ENCODE measurements around the gene STXBP6.
A peak's percentile ranks its signal among the peaks of the same experiment; 100 is the strongest.

Gene STXBP6

GRCh38 chr14:25015761-25016160, 34.2 kb downstream of the STXBP6 start:
- no peak for DNase-seq (ENCODE audit: low spot score)

DNA sequence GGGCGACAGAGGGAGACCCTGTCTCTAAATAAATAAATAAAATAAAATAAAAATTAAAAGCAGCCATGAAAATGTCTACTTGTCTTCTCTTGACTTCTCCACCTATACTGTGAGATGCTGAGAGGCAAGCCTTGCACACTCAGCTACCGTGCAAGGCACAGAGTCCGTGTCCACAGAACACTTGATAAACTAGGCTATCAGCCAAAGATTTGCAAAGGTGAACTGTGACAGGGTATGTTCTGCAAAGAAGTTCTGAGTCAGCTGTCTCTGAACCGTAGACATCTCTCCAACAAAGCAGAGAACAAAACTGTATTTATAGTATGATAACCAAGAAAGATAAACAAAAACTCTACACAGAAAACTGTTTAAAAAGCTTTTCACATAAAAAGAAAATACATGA, 35.5 kb downstream of the STXBP6 start:
- DNase-seq (ENCODE audit: low spot score): no peak

GRCh38 chr14:25011095-25011494, 38.9 kb downstream of the STXBP6 start:
- no peak for DNase-seq (ENCODE audit: low spot score)

- DNase-seq (ENCODE audit: low spot score): no peak
These were observed 39.5 kb downstream of the STXBP6 start for GRCh38 chr14:25010471-25010870.

DNA sequence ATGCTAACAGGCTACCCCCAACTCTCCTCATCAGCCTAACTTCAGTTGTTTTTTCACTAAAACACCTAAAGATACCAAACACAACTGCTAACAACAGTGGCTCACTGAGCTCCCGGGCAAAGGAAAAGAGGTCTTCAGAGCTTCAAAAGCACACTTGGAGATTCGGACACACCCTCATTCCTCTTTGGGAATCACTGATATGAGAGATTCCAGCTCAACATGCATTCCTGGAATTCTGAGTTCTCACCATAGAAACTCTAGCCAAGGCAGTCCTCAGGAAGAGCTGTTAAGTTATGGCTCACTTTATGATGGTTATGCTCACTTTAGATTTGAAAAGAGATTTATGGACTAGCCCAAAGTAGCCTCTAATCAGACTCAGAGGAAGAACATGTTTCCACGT, 40.1 kb downstream of the STXBP6 start:
- peak; percentile 39 for DNase-seq (ENCODE audit: low spot score)

GRCh38 chr14:25007832-25008231, 42.1 kb downstream of the STXBP6 start:
- DNase-seq (ENCODE audit: low spot score): no peak

DNA sequence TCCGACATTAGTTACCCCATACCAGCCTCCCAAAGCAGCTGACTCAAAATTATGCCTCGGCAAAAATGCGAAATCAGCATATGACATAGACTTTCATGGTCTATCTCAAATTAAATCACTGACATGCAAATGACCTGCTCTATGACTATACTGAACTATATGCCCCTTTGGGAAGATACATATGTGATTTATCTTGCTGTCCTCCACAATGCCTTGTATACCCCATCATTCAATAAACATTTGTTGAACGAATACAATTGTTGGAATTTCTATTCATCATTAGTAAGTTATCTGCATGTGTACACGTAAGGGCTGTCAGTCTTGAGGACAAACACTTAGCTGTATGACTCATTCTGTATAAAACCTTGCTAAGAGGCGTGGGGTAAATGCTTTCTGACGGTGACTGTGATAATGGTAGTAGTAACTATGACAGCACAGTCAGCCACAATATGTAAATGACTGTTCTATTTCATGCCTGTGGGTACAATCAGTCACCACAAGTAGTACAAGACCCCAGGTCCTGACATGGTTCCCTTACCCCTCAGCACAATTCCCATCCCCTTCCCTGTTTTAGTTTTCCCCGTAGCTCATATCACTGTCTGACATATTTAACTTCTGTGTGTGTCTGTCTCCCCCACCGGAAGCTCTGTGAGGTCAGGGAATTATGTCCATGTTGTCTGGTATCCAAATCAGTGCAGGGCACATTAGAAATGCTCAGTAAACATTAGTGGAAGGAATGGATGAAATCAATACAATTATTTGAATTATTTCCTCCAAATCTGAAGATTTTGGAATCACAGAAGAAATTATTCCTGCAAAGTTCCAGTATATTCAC, 42.8 kb downstream of the STXBP6 start:
- DNase-seq (ENCODE audit: low spot score): peak; percentile 86

DNA sequence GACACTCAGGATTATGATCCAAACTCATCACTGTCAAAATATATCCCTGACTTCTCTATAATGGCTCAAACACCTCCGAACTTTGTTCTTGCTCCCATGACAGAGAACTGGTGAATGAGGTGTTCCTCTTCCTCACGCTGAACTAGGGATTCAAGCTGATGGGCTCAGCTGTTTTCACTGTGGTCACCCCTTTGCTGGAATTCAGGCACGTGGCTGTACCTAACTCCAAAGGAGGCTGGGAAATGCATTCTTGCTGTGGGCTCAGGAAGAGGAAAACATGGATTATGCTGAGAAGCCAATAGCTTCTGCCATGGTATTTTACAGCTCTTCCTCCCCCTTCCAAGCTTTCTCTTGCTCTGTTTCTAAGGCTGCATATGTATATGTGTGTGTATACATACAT, 43.9 kb downstream of the STXBP6 start:
- DNase-seq (ENCODE audit: low spot score): no peak

DNA sequence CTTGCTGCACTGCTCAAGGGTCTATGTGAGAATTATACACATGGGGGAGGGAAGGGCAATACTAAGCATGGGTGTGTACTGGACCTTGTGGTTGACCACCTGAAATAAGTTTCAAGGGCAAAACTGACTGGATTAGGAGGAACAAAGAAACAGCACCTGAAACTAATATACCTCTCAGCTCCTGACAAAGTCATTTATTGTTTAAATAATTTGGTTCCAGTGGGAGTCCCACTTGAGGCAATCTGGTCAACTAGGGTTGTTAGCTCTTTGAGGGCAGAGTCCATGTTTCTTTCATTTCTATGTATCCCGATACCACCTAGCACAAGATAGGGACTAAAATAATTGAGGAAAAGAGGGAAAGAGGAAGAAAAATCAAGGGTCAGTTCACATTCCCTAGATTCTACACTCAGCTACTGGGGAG, 45.5 kb downstream of the STXBP6 start:
- DNase-seq (ENCODE audit: low spot score): no peak

GRCh38 chr14:25003537-25003936, 46.4 kb downstream of the STXBP6 start:
- peak; percentile 38 for DNase-seq (ENCODE audit: low spot score)

- DNase-seq (ENCODE audit: low spot score): peak; percentile 18
These were observed 48.3 kb downstream of the STXBP6 start for GRCh38 chr14:25001601-25002000.

- DNase-seq (ENCODE audit: low spot score): no peak
These were observed 48.8 kb downstream of the STXBP6 start for GRCh38 chr14:25001156-25001555.

GRCh38 chr14:24999157-24999556, 50.8 kb downstream of the STXBP6 start:
- DNase-seq (ENCODE audit: low spot score): no peak

DNA sequence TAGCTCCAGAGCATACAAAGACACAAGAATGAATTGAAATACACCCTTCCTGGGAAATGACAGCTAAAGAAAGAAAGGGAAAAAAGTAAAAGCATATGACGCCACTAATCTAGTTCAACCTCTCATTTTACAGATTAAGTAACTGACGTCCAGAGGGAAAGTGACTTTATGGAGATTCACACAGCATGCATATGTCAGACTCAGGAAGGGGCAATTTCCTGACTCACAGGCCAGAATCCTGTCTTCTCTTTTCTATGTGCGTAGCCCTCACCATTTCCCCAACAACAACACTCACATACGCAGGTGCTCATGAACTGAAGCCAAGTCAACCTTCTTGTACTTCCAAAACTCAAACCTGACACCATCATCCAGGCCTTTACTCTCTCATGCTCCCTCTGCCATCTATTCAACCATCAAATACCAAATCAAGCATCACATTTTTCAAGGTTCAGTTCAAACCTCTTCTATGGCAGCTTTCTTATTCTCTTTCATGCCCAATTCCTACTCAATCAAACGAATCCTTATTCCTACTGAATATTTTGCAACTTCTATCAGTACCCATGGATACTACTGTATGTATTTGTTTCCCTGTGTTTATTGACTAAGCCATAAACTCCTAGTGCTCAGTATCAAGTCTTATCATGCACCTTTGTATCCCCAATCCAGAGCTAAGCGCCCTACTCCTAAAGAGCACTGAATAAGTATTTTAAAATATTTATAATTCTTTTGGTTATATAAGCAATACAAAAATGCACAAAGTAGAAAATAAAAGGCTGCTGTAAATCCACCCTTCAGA, 52.8 kb downstream of the STXBP6 start:
- DNase-seq (ENCODE audit: low spot score): no peak

DNA sequence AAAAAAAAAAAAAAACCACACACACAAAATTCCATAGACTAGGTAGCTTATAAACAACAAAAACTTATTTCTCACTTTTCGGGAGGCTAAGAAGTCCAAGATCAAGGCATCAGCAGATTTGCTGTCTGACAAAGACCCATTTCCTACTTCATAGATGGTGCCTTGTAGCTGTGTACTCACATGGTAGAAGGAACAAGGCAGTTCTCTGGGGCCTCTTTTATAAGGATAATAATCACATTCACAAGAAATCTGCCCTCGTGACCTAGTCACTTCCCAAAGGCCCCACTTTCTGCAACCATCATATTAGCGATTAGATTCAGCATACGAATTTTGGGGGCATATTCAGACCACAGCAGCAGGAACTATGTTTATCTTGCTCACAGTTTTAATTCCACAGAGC, 54.9 kb downstream of the STXBP6 start:
- DNase-seq (ENCODE audit: low spot score): no peak

- no peak for DNase-seq (ENCODE audit: low spot score)
These were observed 56.3 kb downstream of the STXBP6 start for GRCh38 chr14:24993631-24994030.

DNA sequence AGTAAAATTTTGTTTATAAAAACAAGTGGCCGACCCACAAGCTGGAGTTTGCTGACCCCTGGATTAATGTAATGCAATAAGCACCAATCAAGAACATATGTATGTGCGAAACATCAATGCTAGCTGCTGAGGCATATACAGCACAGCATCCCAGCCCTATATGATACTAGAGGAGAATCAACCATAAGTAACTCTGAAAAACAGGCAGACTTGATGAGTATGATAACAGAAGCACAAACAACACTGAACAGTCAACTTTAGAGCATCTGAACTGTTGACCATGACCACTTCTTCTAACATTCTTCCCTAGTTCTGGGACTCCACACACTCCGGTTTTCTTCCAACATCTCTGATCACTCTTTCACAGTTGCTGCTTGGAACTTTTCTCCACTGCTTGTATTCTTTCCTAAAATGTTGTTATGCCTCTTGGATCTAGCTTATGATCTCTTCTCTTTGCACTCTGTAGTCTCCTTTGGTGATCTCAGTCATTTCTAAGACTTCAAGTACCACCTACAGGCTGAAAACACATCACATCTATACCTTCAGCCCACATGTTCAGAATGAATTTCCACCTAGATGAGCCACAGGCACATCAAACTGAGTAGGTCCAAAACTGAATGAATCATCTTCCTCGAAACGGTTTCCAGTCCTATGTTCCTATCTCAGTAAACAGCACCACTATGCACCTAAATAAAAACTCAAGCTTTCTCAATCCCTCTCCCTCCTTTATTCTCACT, 57.2 kb downstream of the STXBP6 start:
- no peak for DNase-seq (ENCODE audit: low spot score)

GRCh38 chr14:24991821-24992220, 58.1 kb downstream of the STXBP6 start:
- DNase-seq (ENCODE audit: low spot score): no peak

DNA sequence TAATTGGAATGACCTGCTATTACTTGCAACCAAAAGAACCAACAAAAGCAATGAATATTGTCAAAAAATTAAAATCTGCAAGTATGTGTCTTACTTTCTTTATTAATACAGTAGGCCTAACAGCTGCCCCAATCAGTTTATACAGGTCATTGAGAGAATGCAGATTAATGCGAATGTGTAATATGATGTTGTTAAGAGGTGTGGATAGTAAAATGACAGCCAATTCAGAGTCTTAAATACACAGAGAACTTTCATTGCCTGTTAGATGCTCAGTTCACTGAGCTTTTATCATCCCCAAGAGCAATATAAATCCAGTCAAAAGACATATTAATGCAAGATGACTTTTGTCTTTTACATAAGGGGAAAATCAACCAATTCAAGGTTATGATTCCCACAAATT, 58.7 kb downstream of the STXBP6 start:
- DNase-seq (ENCODE audit: low spot score): no peak

DNA sequence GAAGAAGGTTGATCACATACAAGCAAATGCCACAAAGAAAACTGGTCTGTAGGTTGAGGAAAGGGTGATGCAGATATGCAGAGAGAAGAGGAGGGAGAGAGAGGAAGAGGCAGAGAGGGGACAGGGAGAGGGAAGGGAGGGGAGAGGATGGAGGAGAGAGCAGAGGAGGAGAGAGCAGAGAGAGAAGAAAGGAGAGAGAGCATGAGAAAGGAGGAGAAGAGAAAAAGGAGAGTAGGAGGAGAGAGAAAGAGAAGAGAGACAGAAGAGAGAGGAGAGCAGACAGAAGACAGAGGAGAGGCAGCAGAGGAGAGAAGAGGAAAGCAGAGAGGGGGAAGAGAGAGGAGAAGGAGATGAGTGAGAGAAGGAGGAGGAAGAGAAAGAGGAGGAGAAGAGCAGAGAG, 59.2 kb downstream of the STXBP6 start:
- DNase-seq (ENCODE audit: low spot score): no peak

GRCh38 chr14:24990050-24990449, 59.9 kb downstream of the STXBP6 start:
- no peak for DNase-seq (ENCODE audit: low spot score)

DNA sequence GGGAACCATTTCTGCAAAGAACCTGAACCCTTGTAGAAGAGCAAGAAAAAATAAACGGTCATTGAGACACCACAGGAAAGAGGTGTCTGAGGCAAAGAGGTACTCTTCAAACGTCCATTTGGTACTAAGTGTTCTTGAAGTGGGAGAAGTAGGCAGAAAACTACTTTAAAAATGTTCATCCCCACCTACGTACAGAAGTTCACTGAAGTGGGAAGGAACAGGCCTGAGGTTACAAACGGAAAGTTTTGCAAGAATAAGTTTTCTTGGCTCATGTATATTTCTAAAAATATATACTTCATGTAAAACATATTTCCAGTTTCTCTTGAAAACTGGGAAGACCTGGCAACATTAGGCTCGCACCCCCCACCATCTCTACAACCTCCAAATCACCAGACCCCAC, 61.2 kb downstream of the STXBP6 start:
- no peak for DNase-seq (ENCODE audit: low spot score)

All from AG08395 (cell line).